DMS114 treated with DMSO at 0.1 percent for 48 hours (cell line): ENCODE results near the gene PRKAR1B.

Experiments
- DNase-seq: peaks from one replicate; lab custom pipeline; 2025; ENCODE audit not compliant: unreplicated experiment; lab: John Stamatoyannopoulos, UW

The PRKAR1B gene

GRCh38 chr7:607938-608337, 119.1 kb downstream of the PRKAR1B start:
- no peak for DNase-seq

- DNase-seq: no peak
These were observed 121.2 kb downstream of the PRKAR1B start for GRCh38 chr7:605661-606450.

GRCh38 chr7:604884-605531, 122.1 kb downstream of the PRKAR1B start:
- DNase-seq: no peak

GRCh38 chr7:604001-604883, 122.8 kb downstream of the PRKAR1B start:
- DNase-seq: no peak

- no peak for DNase-seq
These were observed 123.7 kb downstream of the PRKAR1B start for GRCh38 chr7:603152-603951.

GRCh38 chr7:602341-603141, 124.5 kb downstream of the PRKAR1B start:
- DNase-seq: no peak

GRCh38 chr7:601595-602340, 125.3 kb downstream of the PRKAR1B start:
- no peak for DNase-seq

GRCh38 chr7:601036-601594, 126.0 kb downstream of the PRKAR1B start:
- no peak for DNase-seq

- no peak for DNase-seq
These were observed 126.7 kb downstream of the PRKAR1B start for GRCh38 chr7:600149-601035.

- no peak for DNase-seq
These were observed 128.2 kb downstream of the PRKAR1B start for GRCh38 chr7:598899-599298.

GRCh38 chr7:597348-598178, 129.5 kb downstream of the PRKAR1B start:
- DNase-seq: peak; percentile 13

- no peak for DNase-seq
These were observed 130.3 kb downstream of the PRKAR1B start for GRCh38 chr7:596819-597182.

GRCh38 chr7:596071-596818, 130.8 kb downstream of the PRKAR1B start:
- DNase-seq: no peak

GRCh38 chr7:595621-596010, 131.5 kb downstream of the PRKAR1B start:
- no peak for DNase-seq

- no peak for DNase-seq
These were observed 132.0 kb downstream of the PRKAR1B start for GRCh38 chr7:594920-595620.
